Measurements from ENCODE around the gene TFDP1. TPM values are rescaled to one million over a fixed set of nuclear protein-coding genes. Genes with fewer than 3 reads are reported as not detected.

The TFDP1 gene
- total and polyA plus RNA-seq, 2 of the 4 experiments (the other 2 are of a cell fraction), result 59.3 to 97.0 TPM

DNA sequence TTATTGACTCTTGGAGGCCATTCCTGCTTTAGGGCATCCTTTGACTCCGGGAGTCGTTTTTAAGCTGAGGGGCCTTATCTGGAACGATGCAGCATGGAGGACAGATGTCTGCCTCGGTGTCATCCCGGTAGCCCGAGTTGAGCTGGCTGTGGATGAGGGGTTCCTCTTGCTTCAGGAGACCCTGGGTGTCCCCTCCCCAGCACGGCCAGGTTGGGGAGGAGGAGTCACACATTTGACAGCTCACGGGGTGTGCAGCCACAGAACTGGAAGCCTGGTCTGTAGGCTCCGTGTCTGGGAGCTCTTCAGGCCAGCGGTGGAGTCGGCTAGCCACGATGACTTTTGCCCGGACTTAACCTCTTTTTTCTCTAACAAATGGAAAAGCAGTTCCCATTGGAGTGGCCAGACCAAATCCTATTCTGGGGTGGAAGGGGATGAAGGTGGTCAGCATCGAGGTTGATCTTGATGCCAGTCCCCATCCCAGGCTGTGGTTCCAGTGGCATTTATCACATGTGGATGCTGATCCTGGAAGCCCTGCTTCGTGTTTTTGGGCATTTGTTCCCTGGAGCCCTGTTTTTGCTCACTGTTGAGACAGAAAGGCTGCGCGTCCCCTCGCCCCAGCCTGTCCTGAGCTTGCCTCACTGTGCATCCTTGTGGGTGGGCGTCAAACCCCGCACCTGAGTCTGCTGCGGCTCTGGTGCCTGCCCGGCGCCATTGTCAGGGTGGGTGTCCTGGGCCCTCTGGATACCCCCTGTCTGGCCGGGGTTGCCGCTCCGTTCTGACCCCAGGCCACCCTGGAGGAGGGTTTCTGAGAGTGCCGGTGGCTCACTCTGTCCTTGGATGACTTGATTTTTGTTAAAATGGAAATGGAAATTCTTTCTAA, 12.0 kb downstream of the TFDP1 start:
- TF ChIP-seq RAD21 (IDR thresholded peaks at IDR 0.05; ENCODE audit: low read length) (no peak), POLR2A (IDR thresholded peaks at IDR 0.05; ENCODE audit: low read depth, low read length) (no peak)
- Histone ChIP-seq H3K18ac (ENCODE audit: low read depth, low read length) (no peak overlapping the region), H3K56ac (ENCODE audit: extremely low read depth, insufficient read depth, low read length) (no peak overlapping the region), H2BK20ac (ENCODE audit: low read depth, low read length) (no peak overlapping the region), H4K91ac (ENCODE audit: insufficient read depth, low read depth, low read length) (no peak overlapping the region), H2BK5ac (ENCODE audit: low read depth, low read length, poor library complexity, severe bottlenecking) (no peak overlapping the region), H3K9me1 (ENCODE audit: insufficient read depth, low read length) (peaks cover 11% of the 10 kb centered on the region), H3K79me1 (ENCODE audit: low read depth in 1 of 2, low read length in 2 of 2) (peaks cover 35 to 81% of the 10 kb centered on the region in 2 experiments), H2AFZ (replicated peaks; ENCODE audit: low read length, poor library complexity) (no peak overlapping the region), H4K20me1 (ENCODE audit: insufficient read depth, low read length) (peaks cover 87% of the 10 kb centered on the region), H3K23ac (ENCODE audit: low read depth, low read length) (no peak overlapping the region), H4K5ac (ENCODE audit: low read depth, low read length) (no peak overlapping the region), H2BK120ac (ENCODE audit: low read depth, low read length) (no peak overlapping the region), H3K4ac (ENCODE audit: low read depth, low read length) (no peak overlapping the region), H3K14ac (replicated peaks; ENCODE audit: low read depth, low read length) (no peak overlapping the region), H4K8ac (ENCODE audit: low read depth in 2 of 2, low read length in 2 of 2) (no peak overlapping the region), H3K27ac (ENCODE audit: insufficient read depth, low read length) (no peak overlapping the region), H2AK9ac (replicated peaks; ENCODE audit: low read depth, low read length, poor library complexity) (peak overlapping the region; percentile 26), H2AK5ac (ENCODE audit: low read depth, low read length) (no peak overlapping the region), H3K36me3 (ENCODE audit: control insufficient read depth, insufficient read depth, low read length) (peaks cover 42% of the 10 kb centered on the region), H3K9ac (ENCODE audit: low read depth, low read length) (no peak overlapping the region), H2BK15ac (ENCODE audit: low read depth, low read length) (no peak overlapping the region), H3K9me3 (ENCODE audit: control insufficient read depth, insufficient read depth, low read length) (no peaks in the 10 kb centered on the region; the same call in 1 of the 2 replicates), H3K4me3 (ENCODE audit: insufficient read depth, low read depth, low read length) (no peak overlapping the region), H3K27me3 (ENCODE audit: control insufficient read depth, insufficient read depth, low read length) (no peaks in the 10 kb centered on the region), H3K4me1 (ENCODE audit: control insufficient read depth, insufficient read depth, low read length) (no peaks in the 10 kb centered on the region), H3K4me2 (ENCODE audit: low read depth, low read length) (no peak overlapping the region)
- WGBS, 2 experiments (ENCODE audit: extremely low coverage in 2 of 2, insufficient read length in 1 of 2), result 93% methylated on average over 13 of the region's 27 CpGs; no CpG with 5 or more reads in 1 of the 2 experiments
- dilution Hi-C loops (cut with HindIII; ENCODE audit: low sequenced_read_pairs, unreplicated experiment), result no loop called here
- ATAC-seq (ENCODE audit: low read depth), result no peak
- ChIA-PET CTCF (no interaction called here), POLR2A (ENCODE audit: unreplicated experiment) (no interaction called here)
- in situ Hi-C loops (cut with MboI; ENCODE audit: low sequenced_read_pairs), result no loop called here
- no TSS peak for BruUV-seq (replicated peaks)
- no peak for DNase-seq
- intact Hi-C loops (cut with micrococcal nuclease), result no loop called here
